NCI-H345 (cell line): Measurements from ENCODE around the gene IP6K1.
"Not testable (repeated sequence)": the region's sequence is repeated elsewhere in the genome, so short reads cannot be mapped to it uniquely, and the experiment has no call there.

Experiments used
- DNase-seq: peaks from one replicate; lab custom pipeline; 2025; lab: John Stamatoyannopoulos, UW

The IP6K1 gene

GRCh38 chr3:49786357-49787181 lies at the start of gene IP6K1:
Gene IP6K1 (minus strand): TSS chr3:49786542. CDS start chr3:49748040, 38,502 bp downstream.
- peak; percentile 98 for DNase-seq

GRCh38 chr3:49831341-49831740 lies 45.0 kb upstream of the IP6K1 start:
- no peak for DNase-seq

GRCh38 chr3:49826016-49826415 lies 39.7 kb upstream of the IP6K1 start:
- DNase-seq = no peak

GRCh38 chr3:49823131-49823530 lies 36.8 kb upstream of the IP6K1 start:
- DNase-seq = not testable (repeated sequence)

GRCh38 chr3:49813497-49814174 lies 27.3 kb upstream of the IP6K1 start, which contains the start of gene UBA7:
Gene UBA7 (minus strand): TSS chr3:49813953. CDS start chr3:49813787, 166 bp downstream.
- no peak for DNase-seq

- no peak for DNase-seq
Observed at GRCh38 chr3:49812916-49813496, 26.7 kb upstream of the IP6K1 start.

- DNase-seq = no peak
Observed at GRCh38 chr3:49807431-49808114, 21.2 kb upstream of the IP6K1 start.

- no peak for DNase-seq
Observed at GRCh38 chr3:49806850-49807249, 20.5 kb upstream of the IP6K1 start.

- no peak for DNase-seq
Observed at GRCh38 chr3:49805897-49806701, 19.8 kb upstream of the IP6K1 start.

GRCh38 chr3:49805367-49805782 lies 19.0 kb upstream of the IP6K1 start:
- DNase-seq = no peak

GRCh38 chr3:49804141-49805041 lies 18.0 kb upstream of the IP6K1 start:
- DNase-seq = no peak

GRCh38 chr3:49803465-49804140 lies 17.3 kb upstream of the IP6K1 start:
- peak; percentile 60 for DNase-seq

- DNase-seq = peak; percentile 84
Observed at GRCh38 chr3:49802719-49803464, 16.6 kb upstream of the IP6K1 start, which contains the start of gene INKA1. Gene INKA1 (plus strand): TSS chr3:49803261. CDS start chr3:49803393, 132 bp downstream.

GRCh38 chr3:49801160-49801559 lies 14.8 kb upstream of the IP6K1 start:
- no peak for DNase-seq

- DNase-seq = no peak
Observed at GRCh38 chr3:49799761-49800160, 13.4 kb upstream of the IP6K1 start, which contains the start of gene CDHR4. Gene CDHR4 (minus strand): TSS chr3:49799873. CDS start chr3:49799812, 61 bp downstream.

- DNase-seq = no peak
Observed at GRCh38 chr3:49799105-49799504, 12.8 kb upstream of the IP6K1 start.

- DNase-seq = no peak
Observed at GRCh38 chr3:49794926-49795905, 8.9 kb upstream of the IP6K1 start.

- no peak for DNase-seq
Observed at GRCh38 chr3:49794431-49794830, 8.1 kb upstream of the IP6K1 start.
